Stimulated activated CD4-positive, alpha-beta T cell treated with anti-CD3 and anti-CD28 coated beads, Interleukin-12 subunit alpha, Interleukin-12 subunit beta, amount 100 ng/mL, for 24 hours (primary cell): Measurements from ENCODE around the gene IGFALS.

Experiments
- DNase-seq, 2 experiments: peaks; one replicate each; pipeline ENCODE4 v3.0.0-alpha.2; 2020; ENCODE audit warnings: low read depth in 2 of 2

IGFALS gene

DNA sequence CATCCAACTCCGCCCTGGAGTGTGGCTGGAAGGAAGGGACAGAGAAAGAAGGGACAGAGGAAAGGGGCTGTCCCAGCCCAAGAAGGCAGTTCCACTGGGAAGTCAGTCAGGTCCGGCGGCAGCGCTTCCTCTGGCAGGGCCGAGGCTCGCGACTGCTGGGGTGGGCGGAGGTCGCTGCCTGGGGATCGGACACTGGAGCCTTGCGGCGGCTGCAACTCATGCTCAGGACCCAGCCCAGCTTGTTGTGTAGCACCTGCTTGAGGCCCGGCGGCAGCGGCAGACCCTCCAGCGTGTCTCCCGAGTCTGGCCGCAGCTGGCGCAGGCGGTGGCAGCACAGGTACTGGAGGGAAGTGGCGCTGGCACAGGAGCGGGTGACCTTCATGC lies 16.5 kb downstream of the IGFALS start:
- no peak for DNase-seq

DNA sequence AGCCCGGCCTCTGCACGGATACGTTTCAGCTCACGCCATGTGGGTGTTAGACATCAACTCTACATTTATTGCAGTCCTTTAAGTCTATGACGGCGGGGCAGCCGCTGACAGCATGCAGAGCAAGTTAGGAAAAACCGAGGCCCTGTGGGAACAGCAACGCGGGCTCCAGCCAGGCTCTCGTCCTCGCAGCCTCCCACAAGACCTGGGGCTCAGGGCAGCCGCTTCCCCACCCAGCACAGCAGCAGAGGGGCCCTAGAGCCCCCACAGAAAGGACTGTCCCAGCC lies 16.9 kb downstream of the IGFALS start:
- no peak for DNase-seq

DNA sequence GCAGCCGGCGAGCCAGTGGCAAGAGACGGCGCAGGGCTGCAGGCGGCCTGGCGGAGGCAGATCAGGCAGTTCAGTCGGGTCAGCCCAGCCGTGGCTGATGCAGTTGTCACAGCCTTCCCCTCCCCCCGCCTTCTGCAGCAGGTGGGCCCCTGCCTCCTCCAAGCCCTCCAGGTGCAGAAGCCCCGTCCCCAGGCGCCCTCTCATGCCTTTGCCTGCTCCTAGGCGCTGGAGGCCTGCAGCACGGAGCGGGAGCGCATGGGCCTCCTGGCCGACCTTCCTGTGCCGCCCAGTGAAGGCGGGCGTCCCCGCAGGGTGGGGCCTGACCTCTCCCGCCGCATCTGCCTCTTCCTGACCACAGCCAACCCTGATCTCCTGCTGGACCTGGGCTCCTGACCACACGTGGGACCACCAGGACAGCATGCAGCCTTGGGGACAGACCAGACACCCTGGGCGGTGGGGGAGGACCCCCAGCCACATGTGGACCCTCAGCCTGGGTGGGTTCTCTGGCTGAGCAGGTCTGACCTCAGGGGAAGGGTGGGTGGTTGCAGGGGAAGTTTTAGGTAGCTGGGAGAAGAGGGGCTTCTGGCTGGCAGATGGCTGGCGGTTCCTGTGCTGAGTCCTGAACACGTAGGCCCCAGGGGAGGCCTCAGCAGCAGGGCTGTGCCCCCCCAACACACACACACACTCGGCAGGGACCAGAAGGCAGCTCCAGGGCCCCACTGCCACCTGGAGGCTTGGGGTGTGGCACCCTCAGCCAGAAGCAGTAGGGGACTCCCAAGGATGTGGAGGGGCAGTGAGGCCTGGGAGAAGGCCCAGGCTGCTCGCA lies 17.4 kb downstream of the IGFALS start:
- DNase-seq: no peak

DNA sequence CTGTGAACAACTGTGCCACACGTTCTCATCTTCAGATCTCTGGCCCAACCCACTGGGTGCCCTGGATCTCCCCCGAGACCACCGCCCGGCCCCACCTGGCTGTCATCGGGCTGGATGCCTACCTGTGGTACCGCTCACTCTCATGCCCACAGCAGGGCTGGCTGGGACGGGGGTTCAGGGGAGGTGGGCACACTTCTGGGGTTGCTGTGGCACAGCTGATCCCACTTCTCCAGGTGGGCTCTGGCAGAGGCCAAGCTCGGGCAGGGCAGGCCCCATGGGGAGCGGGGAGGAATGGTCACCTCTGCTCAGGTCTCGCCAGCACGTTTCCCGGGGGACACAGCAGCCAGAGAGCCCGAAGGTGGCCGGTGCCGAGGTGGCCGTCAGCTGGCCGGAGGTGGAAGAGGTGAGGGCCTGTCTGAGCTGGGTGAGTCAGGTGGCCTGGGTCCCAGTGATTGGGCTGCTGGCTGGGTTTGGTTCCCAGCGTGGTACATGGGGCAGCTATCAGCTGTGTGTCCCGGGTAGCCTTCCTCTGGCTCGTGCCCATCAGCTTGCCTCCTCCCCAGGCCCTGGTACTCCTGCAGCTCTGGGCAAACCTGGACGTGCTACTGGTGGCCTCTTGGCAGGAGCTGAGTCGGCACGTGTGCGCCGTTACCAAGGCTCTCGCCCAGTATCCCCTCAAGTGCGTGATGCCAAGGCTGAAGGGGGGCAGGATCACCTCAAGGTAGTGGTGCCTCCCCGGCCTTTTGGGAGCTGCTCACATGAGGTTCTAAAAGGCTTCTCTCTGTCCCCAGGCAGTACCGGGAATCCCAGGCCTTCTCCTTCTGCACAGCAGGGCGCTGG lies 18.3 kb downstream of the IGFALS start:
- DNase-seq: no peak

DNA sequence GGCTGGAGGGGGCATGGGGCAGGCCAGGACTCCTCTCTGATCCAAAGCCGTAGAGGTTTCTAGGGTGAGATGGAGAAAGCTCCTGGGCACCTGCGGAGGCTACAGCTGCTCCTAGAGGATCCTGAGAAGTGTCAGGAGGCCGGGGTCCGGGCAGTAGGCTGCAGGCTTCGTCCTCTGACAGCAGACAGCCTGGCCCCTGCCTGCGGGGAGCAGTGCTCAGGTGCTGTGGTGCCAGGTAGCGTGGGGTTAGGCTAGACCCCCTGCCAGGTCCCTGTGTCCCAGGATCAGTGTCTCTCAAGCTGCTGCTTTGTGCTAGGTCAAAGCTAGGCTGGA lies 19.1 kb downstream of the IGFALS start:
- DNase-seq: no peak

DNA sequence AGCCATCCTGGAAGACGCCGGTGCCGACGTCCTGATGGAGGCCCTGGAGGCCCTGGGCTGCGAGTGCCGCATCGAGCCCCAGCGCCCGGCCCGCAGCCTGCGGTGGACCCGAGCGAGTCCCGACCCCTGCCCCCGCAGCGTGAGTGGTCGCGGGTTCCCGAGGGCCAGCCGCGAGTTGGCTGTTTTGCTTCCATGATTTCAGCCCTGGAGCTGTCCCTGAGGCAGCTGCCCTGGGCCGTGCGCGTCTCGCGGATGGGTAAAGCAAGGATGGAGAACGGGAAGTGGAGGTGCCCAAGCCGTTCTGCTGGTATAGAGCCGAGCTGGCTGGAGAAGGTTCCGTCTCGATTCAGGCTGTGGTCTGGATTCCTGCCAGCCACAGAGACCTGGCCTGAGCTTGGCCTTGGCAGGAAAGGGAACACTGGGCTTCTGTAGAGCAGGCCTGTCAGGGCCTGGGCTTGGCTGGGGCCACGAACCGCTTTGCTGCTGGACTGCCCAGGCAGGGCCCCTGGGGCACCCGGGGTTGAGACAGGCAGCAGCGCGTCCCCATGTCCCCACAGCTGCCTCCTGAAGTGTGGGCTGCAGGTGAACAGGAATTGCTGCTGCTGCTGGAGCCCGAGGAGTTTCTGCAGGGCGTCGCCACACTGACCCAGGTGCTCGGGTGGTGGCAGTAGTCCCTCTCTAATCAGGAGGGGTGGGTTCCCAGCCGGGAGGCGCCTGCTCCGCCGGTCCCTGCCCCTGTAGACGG lies 19.6 kb downstream of the IGFALS start:
- no peak for DNase-seq

DNA sequence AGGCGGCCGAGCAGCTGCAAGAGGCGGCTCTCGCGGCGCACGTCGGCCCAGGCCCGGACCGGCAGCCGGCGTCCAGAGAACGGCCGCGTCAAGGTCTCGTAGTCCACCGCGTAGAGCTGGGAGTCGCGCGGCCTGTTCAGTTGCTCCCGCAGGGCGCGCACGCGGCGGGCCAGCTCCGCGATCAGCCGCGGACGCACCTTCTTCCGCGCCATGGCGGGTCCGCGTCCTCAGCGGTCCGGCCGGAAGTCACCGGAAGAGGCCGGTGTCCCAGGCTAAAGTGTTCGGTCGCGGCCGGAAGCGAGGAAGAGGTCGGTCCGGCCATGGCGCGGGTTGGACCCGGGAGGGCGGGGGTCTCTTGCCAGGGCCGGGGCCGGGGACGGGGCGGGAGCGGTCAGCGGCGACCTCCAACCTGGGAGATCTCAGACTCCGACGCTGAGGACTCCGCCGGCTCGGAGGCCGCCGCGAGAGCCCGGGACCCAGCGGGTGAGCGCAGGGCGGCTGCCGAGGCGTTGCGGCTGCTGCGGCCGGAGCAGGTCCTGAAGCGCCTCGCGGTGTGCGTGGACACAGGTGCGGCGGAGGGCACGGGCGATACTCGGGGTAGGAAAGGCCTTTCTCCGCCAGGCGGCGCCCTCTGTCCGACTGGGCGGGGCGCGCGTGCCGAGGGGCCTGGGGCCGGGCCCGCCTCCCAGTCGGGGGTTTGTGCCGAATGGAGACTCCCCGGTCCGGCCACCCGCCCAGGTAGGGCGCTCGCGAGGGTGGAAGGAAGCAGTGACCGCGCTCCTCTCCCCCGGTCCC lies 20.4 kb downstream of the IGFALS start, which contains the start of gene MRPS34:
TSS of gene MRPS34 (minus strand) at position 227 of the 795 bp plus-strand sequence. CDS start at position 212, 15 bp downstream.
- DNase-seq: peak; percentile 74 to 78

DNA sequence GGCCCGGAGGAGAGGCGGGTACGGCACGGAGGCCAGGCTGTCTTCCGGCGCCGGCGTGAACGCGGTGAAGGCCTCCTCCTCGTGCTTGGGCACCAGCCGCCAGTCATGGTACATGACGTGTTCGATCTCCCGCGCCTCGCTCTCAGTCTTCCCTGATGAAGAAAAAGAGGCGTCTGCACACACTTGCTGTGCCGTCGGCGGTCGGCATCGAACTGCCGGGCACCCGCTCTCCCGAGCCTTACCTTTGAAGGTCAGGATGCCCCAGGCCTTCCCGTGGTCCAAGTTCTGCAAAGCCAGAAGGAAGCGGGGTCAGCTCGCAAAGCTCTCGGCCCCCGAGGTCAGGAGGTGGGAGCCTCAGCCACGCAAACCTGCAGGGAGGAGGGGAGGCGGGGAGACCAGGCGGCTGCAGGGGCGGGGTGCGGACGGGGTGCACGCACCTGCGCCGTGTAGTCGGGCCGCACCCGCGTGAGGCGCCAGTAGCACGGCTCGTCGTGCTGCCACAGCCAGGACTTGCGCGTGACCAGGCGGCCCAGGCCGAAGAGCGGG lies 21.1 kb downstream of the IGFALS start, which contains the start of gene EME2:
TSS of gene EME2 (plus strand) at position 449 of the 546 bp plus-strand sequence. CDS start 418 bp downstream, outside the sequence.
- peak; percentile 25 to 41 for DNase-seq

DNA sequence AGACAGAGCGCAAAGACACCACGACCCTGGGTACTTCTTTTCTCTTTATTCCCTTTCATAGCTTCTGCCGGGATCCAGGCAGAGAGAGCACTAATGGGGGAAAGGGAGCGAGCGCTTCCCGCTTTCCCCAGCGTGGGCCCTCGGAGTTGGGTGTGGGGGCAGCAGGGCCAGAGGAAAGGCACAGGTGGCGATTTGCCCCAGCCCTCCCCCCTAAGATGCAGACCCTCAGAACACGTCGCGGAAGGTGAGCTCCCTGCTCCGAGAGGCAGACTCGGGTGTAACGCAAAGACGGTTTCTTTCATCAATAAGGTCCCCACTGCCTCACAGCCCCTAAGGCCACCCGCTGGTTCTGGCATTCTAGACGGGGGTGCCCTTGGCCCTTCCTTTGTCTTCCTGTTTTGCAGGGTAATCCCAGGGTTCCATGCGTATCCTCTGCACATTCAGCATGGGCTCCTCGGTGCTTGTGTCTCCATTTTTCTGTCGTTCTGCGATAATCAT lies 21.6 kb downstream of the IGFALS start:
- DNase-seq: no peak

DNA sequence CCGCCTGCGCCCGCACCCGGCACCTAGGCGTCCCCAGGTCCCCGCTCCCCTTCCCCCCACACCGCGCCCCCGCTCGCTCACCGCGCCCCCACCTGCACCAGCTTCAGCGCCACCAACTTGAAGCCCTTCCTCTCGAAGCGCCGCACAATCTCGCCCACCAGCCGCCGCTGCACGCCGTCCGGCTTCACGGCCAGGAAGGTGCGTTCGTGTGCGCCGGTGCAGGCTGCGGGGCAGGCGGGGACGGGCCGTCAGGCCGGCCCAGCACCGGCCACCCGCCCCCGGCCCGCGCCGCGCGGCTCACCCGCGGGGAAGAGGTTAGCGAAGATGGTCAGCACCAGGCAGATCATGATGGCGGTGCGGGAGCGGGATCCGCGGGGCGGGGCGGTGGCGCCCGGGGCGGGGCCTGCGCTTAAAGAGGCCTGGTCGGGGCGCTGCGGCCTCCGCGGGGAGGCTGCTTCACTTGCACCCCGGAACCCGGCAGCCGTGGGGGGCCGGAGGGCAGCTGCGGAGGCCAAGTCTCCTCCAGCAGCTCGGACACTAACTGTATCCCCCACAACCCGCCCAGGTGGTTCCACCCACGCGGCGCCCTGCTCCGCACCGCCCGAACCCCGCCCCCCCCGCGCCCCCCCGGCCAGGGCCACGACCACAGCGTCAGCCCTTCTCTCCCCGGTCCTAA lies 22.2 kb downstream of the IGFALS start, which contains the start of gene NME3:
TSS of gene NME3 (minus strand) at position 356 of the 676 bp plus-strand sequence. CDS start at position 347, 9 bp downstream.
- DNase-seq: peak; percentile 55 to 77

DNA sequence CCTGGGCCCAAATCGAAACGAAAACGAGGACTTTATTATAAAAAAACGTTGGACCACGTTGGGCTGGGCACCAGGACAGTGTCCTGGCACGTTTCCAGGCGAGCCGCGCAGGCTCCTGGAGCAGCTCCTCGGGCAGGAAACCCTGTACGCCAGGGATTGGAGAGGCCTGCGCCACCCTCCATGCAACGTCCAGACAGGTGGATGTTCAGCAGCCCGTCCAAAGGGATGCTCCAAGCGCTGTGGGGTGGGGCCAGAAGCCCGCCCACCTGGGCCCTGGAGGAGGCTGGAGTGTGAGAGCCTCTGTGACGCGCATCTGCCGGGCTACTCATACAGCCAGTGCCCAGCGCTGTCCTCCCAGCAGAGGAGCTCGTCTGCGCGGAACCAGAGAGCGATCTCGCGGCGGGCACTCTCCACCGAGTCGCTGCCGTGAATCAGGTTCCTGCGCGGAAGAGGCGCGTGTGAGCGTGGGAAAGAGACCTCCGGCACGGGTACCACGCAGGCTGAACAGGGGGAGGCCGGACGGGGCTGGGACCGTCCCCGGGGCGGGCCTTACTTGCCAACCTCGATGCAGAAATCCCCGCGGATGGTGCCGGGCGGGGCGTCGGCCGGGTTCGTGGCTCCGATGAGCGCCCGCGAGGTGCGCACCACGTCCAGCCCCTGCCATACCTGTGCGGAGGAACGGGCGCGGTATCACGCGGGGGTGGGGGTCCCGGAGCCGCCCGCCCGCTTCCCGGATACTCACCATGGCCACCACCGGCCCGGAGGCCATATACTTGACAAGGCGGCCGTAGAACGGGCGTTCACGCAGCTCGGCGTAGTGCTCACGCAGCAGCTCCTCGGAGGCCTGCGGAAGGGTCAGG lies 22.9 kb downstream of the IGFALS start:
- peak in 1 of 2 experiments; percentile 51 for DNase-seq

DNA sequence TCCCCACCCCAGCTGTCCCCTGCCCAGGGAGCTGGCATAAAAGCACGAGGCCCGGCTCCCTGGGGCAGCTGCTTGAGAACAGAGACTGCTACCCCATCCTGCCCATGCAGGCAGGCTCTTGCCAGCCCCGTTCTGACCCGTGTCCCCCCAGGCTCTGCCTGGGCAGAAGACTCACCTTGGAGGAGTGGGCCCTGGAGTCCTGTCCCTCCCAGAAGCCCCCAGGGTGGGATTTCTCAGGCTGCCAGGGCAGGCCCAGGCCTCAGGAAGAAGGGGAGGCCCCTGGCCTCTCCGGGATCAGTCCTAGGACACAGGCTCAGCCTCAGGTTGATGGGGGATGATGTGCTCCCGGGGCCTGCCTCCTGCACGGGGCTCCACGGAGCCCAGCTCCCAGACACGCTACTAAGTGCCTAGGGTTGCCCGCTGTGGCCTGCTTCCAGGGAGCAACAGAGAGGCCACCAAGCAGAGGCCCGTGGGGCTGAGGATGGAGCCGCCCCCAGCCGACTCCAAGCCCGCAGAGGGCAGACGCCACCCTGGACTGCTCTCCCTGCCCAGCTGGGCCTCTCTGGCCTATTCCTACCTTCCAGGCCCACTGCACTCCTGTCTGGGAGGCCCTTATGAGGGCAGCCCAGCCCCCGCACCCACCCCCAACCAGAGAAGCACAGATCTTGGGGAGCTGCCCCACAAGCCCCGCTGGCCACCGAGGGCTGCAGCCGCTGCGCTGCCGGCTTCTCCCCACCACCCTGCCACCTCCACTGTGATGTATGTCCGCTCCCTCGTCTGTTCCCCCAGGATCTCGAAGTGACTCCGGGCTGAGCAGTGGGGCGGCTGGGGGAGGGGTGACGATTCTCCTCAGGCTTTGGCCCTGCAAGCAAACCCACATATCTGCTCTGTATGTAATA lies 23.9 kb downstream of the IGFALS start:
- no peak for DNase-seq

DNA sequence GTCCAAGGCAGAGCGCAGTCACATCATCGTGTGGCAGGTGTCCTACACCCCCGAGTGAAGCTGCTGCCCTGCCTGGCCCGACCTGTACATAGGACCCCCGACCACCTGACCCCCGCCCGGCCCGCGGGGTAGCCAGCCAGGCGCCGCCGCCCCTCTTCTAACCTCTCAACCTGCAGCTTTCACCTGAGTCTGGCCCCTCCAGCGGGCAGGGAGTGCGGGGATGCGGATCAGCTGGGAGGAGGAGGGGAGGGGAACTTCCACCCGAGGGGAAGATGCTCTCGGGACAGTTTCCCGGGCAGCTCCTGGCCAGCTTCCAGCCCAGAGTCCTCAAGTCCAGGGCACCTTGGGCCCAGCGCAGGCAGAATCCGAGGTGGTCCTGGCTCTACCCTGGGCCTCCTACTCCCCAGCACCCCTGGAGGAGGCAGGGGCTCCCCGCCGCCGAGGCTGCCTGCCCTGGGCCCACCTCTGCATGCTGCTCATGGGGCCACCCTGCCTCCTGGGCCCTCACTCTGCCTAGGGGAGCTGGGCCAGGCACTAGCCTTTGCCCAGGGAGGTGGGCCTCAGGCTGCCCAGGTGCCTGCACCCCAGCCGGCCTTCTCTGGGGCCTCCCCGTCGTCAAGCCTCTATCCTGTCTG lies 24.6 kb downstream of the IGFALS start:
- no peak for DNase-seq

DNA sequence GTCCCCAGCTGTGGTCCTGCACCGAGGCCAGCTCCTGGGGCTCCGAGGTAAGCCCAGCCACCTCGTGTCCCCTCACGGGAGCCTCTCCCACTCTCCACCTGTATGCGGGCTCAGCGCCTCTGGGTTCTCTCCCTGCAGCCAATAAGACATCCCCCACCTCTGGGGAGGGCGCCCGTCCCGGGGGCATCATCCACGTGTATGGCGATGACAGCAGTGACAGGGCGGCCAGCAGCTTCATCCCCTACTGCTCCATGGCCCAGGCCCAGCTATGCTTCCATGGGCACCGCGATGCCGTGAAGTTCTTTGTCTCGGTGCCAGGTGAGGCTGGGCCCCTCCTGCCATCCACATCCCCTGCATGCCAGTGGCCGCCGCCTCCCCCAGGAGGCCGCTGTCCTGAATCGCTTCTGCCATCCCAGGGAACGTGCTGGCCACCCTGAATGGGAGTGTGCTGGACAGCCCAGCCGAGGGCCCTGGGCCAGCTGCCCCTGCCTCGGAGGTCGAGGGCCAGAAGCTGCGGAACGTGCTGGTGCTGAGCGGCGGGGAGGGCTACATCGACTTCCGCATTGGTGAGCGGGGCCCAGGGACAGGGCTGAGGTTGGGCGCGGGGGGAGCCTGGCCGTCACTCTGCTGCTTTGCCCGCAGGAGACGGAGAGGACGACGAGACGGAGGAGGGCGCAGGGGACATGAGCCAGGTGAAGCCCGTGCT lies 25.3 kb downstream of the IGFALS start:
- no peak for DNase-seq

DNA sequence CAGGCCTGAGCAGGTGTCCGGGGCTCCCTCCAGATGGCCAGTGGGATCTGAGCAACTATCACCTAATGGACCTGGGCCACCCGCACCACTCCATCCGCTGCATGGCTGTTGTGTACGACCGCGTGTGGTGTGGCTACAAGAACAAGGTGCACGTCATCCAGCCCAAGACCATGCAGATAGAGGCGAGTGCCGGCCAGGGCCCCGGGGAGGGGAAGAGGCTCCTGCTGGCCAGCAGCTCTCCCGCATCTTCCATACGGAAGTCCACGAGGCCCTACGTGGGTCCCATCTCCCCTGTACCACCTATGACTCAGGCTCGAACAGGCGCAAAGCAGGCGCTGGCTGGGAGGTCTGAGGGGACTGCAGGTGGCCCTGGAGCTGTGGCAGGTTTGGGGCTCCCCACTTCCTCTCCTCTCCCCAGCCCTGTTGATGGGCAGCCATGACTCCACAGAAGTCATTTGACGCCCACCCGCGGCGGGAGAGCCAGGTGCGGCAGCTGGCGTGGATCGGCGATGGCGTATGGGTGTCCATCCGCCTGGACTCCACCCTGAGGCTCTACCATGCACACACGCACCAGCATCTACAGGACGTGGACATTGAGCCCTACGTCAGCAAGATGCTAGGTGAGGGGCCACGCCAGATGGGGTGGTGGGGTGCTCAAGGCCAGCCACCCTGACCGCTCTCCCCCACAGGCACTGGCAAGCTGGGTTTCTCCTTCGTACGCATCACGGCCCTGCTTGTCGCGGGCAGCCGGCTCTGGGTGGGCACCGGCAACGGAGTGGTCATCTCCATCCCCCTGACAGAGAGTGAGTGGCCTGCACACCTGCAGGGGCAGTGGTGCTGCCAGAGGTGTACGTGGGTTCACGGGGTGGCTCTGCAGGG lies 26.1 kb downstream of the IGFALS start:
- no peak for DNase-seq

DNA sequence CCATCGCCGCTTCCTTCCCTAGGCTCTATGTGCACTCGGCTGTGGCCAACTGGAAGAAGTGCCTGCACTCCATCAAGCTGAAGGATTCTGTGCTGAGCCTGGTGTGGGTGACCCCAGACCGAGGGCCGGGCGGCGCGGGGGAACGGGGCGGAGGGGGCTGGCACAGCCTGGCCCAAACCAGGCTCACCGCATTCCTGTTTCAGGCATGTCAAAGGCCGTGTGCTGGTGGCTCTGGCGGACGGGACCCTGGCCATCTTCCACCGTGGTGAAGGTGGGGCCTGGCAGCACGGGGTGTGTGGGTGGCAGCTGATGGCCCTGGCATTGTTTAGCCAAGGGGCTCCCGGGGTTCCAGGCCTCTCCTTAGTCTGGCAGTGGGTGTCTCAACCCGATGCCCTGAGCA lies 26.8 kb downstream of the IGFALS start:
- no peak for DNase-seq
